ENCODE measurements around the gene TMEM52. TPM values are rescaled to one million over a fixed set of nuclear protein-coding genes. Genes with fewer than 3 reads are reported as not detected.

Gene TMEM52
- total RNA-seq, 1 experiment from 2014 or later = 0.48 TPM

GRCh38 chr1:1914971-1915692, 3.9 kb downstream of the TMEM52 start, which contains the start of gene CALML6:
Gene CALML6, plus strand, starts transcription at chr1:1915260. Its CDS starts 21 bp downstream, at chr1:1915281.
- no peak for DNase-seq (ENCODE audit: low read depth)

DNA sequence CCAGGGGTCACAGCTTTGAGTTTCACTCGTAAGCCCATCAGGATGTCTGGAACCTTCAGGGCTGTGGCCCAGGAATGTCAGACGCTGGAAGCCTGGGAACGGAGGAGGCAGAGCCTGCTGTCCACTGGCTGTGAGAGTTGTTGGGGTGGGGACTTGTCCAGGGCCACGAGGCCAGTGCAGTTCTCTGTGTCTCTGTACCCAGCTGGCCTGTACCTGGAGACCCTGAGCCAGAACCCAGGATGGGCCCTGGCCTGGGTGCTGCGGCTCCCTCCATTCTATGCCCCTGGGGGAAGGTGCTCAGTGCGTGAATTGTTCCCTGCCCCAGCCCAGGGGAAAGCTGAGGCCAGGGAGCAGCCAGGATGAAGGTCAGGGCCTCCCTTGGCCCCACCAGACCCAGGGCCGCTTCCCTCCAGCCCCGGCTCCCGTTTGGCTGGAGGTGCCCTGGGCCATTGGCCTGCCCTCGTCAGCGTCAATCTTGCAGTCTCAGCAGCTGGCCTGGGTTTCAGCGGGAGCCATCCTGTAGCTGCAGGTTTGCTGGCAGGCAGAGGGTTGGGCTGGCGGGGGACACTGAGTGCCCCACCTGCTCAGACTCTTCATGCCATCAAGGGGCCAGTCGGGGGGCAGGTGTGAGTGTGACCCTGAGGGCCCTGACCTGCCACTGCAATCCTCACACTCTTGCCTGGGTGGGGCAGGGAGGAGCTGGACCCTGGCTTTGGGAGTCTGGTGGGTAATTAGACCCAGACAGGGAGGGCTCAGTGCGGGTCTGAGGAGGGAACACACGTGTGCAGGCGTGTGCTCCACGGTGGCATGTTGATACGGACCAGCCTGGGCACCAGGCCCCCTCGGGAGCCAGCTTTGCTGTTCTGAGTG, 4.7 kb downstream of the TMEM52 start:
- DNase-seq (ENCODE audit: low read depth) = no peak

DNA sequence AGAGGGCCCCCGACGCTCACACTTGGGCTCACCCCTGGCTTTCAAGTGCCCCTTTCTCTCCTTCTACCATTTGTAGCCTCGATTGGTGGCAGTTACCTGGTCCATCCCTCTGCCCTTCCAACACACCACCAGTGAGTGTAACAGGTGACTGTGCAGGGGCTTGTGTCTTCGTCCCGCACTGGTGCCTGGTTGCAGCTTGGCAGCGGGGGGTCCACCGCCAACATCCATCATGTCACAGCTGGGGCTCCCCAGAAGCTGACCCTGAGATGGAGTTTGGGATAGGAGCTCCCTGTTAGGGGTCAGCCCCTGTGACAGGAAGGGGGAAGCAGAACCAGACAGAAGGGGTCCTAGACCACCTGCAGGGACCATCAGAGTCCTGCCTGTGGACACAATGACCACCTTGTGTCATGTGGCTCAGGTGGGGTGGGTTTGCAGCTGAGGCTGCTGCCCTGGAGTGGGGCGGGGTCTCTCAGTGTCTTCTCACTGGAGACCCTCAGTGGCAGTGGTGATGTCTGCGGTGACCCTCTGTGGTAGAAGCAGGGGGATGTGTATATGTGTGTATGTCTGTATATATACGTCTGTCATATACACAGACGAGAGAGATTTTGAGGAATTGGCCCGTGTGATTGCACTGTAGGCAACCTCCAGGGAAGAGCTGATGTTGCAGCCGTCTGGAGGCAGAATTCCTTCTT, 7.6 kb downstream of the TMEM52 start:
- DNase-seq (ENCODE audit: low read depth) = no peak

- no peak for DNase-seq (ENCODE audit: low read depth)
These were observed 8.3 kb downstream of the TMEM52 start for GRCh38 chr1:1910651-1911331.

- DNase-seq (ENCODE audit: low read depth) = no peak
These were observed 9.0 kb downstream of the TMEM52 start for GRCh38 chr1:1910033-1910465.

GRCh38 chr1:1908506-1908791, 10.6 kb downstream of the TMEM52 start:
- DNase-seq (ENCODE audit: low read depth) = no peak

DNA sequence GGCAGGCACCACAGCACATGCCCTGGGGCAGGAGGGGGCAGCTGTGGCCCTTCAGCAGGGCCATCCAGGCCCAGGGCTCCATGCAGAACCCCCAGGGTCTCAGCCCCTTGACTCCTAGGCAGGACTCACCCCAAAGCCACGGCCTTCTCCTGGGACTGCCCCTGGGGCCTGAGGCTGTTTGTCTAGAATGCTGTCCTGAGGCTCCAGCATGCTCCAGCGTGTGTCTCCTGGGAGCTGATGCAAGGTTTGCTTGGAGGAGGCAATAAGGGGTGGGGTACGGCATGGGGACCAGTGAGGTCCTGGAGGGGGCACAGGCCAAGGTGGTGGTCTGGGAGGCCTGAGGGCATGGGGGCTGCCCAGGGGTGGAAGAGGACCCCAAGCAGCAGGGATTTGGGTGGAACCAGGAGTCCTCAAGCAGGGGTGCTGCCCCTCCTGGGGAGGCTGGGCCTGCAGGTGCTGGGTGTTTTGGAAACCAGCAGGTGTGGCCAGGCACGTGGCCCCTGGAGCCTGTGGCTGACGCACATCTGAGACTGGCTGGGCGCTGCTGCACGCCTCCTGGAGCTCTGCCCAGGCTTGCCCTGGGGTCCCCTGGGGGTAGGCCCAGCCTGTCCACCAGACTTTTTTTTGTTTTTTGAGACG, 11.9 kb downstream of the TMEM52 start:
- DNase-seq (ENCODE audit: low read depth) = no peak

GRCh38 chr1:1906185-1907097, 12.6 kb downstream of the TMEM52 start:
- DNase-seq (ENCODE audit: low read depth) = peak; percentile 79

DNA sequence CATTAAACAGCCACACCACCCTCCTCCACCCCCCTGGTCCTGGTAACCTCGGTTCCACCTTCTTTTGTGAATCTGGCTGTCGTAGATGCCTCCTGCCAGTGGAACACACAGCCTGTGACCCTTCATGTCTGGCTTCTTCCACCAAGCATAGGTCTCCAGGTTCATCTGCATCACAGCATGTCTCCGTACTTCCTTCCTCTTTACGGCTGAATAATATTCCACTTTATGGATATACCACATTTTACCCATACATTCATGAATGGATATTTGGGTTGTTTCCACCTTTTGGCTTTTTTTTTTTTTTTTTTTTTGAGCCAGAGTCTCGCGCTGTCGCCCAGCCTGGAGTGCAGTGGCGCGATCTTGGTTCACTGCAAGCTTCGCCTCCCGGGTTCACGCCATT, 15.9 kb downstream of the TMEM52 start:
- DNase-seq (ENCODE audit: low read depth) = no peak

GRCh38 chr1:1901641-1902294, 17.3 kb downstream of the TMEM52 start:
- DNase-seq (ENCODE audit: low read depth) = no peak

- DNase-seq (ENCODE audit: low read depth) = no peak
These were observed 18.0 kb downstream of the TMEM52 start for GRCh38 chr1:1900883-1901640.

- DNase-seq (ENCODE audit: low read depth) = no peak
These were observed 19.1 kb downstream of the TMEM52 start for GRCh38 chr1:1899967-1900327.

GRCh38 chr1:1899266-1899966, 19.7 kb downstream of the TMEM52 start:
- no peak for DNase-seq (ENCODE audit: low read depth)

GRCh38 chr1:1898246-1898933, 20.7 kb downstream of the TMEM52 start:
- no peak for DNase-seq (ENCODE audit: low read depth)

GRCh38 chr1:1895456-1896336, 23.4 kb downstream of the TMEM52 start:
- DNase-seq (ENCODE audit: low read depth) = no peak

DNA sequence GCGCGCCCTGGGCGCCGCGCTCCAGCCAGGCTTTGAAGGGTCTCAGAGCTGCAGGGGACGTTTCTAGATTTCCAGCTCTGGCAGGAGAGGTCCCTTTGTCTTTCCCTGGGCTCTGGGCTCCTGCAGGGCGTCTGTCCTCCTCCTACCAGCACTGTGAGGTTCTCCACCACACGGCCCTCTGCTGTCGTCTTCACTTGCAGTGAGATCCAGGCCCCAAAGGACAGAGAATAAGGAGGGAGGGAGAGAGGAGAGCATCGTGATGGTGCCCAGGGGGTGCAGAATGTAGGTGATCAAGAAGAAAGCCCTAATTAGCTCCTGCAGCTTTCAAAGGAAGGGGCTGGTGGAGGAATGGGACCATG, 24.0 kb downstream of the TMEM52 start:
- no peak for DNase-seq (ENCODE audit: low read depth)
